Measurements from ENCODE around the gene BCAS1. TPM values are rescaled to one million over a fixed set of nuclear protein-coding genes. Genes with fewer than 3 reads are reported as not detected.

BCAS1 gene
- total and polyA plus RNA-seq, 10 donors: 0.23 to 1.3 (median 0.55) TPM; not detected in 2

DNA sequence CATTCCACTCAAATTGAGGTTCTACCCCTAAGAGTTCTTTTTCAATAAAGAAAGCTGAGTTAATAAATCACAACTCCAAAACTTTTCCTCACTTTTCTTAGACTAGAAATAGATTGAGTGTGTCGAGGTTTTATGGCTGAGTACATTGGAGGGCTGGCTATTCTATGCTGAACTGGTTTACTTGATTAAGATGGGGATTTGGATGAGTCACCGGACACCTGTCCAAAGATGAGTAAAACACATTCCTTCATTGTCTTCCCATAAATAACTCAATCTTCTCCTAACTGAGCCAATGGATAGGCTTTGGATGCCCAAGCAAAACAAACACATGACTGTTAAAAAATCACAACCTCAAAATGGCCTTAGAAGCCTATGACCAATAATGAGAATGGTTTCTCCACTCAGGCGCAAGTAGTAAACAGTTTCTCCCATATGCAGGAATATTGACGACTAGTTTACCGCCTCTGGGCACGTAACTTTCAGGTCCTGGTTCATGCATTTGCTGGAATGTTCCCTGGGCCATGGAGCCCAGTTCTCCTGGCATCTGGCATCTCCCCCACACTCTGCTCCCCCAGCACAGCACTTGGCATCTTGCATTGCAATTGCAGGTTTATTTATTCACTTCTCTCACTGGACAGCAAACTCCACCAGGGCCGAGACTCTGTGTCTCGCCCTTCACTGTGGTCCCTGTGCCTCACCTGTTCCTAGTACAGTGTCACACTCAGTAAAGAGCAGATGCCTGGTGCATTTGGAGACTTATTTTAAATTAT lies 43.9 kb downstream of the BCAS1 start:
- H3K27me3 ChIP-seq (replicated peaks in 1 of 7): peaks cover 0 to 7% (median 0%) of the 10 kb centered on the region in 7 donors
- peaks cover 0 to 6% (median 0%) of the 10 kb centered on the region in 6 donors for H3K4me1 ChIP-seq
- 79 to 88% (median 84%) methylated on average over 8 of the region's 8 CpGs for WGBS, 5 donors
- no peak overlapping the region for H3K4me3 ChIP-seq
- no peaks in the 10 kb centered on the region for H3K36me3 ChIP-seq
- intact Hi-C loops (cut with DNase I; ENCODE audit: low total_unique reads): no loop called here
- no peak for DNase-seq
- TF ChIP-seq, protein P1, sequence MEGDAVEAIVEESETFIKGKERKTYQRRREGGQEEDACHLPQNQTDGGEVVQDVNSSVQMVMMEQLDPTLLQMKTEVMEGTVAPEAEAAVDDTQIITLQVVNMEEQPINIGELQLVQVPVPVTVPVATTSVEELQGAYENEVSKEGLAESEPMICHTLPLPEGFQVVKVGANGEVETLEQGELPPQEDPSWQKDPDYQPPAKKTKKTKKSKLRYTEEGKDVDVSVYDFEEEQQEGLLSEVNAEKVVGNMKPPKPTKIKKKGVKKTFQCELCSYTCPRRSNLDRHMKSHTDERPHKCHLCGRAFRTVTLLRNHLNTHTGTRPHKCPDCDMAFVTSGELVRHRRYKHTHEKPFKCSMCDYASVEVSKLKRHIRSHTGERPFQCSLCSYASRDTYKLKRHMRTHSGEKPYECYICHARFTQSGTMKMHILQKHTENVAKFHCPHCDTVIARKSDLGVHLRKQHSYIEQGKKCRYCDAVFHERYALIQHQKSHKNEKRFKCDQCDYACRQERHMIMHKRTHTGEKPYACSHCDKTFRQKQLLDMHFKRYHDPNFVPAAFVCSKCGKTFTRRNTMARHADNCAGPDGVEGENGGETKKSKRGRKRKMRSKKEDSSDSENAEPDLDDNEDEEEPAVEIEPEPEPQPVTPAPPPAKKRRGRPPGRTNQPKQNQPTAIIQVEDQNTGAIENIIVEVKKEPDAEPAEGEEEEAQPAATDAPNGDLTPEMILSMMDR (IDR thresholded peaks at IDR 0.05 in 8 of 11, conservative IDR thresholded peaks at IDR 0.05 in 3 of 11): no peak
- TF ChIP-seq POLR2A (IDR thresholded peaks at IDR 0.05) (no peak), POLR2AphosphoS5 (IDR thresholded peaks at IDR 0.05) (no peak)
- H3K9me3 ChIP-seq: peaks cover 0 to 5% (median 0%) of the 10 kb centered on the region in 8 donors
- H3K27ac ChIP-seq: no peak overlapping the region

DNA sequence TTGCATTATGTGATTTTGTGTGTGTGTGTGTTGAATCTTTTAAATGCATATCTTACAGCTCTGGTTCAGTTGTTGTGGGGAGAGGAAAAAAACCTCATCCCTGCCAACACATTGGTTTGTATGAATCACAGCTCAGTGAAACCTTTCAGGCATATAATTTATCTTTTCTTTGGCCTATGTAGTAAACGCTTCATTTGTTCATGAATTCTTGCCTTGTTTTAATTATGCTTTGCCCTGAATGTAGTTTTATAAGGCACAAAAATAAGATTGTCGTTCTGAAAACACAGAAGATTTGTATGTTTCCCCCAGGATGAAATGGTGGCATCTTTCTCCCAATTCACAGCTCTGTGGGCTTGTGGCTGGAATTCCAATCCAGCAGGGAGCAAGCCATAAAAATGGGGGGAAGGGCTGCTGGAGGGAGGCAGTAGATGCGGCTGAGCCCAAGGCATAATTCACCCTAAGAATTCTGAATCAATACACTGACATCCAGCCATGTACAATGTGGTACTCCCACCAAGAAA lies 45.1 kb downstream of the BCAS1 start:
- no peak for TF ChIP-seq POLR2AphosphoS5 (IDR thresholded peaks at IDR 0.05)
- no peak for TF ChIP-seq POLR2A (IDR thresholded peaks at IDR 0.05)
- TF ChIP-seq, protein P1 (IDR thresholded peaks at IDR 0.05 in 8 of 11, conservative IDR thresholded peaks at IDR 0.05 in 3 of 11): no peak
- 82 to 90% (median 87%) methylated on average over 3 of the region's 3 CpGs for whole genome bisulfite sequencing, 5 donors
- no peak overlapping the region for H3K4me3 ChIP-seq
- no peak overlapping the region for H3K27ac ChIP-seq
- H3K27me3 ChIP-seq (replicated peaks in 1 of 7): peaks cover 0 to 7% (median 0%) of the 10 kb centered on the region in 7 donors
- peaks cover 0 to 6% (median 0%) of the 10 kb centered on the region in 6 donors for H3K4me1 ChIP-seq
- no peaks in the 10 kb centered on the region for H3K9me3 ChIP-seq
- no peak for DNase-seq
- intact Hi-C loops (cut with DNase I; ENCODE audit: low total_unique reads): no loop called here
- no peaks in the 10 kb centered on the region for H3K36me3 ChIP-seq

DNA sequence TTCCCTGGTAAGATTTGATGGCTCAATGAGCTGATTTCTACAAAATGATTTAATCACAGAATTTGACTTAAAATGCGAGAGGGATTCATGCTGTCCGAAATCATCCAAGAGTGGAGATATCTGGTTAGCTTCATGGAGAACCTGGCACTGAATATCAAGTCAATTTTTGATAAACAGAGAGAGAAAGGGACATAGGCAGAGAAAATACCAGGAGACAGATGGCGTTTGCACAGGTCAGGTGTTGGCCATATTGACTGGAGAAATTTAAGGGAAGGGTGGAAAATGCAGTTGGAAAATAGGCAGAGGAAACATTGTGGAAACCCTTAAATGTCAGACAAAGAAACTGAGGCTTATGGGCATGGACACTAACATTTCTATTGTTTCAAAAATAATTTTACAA lies 47.0 kb downstream of the BCAS1 start:
- TF ChIP-seq, protein P1 (IDR thresholded peaks at IDR 0.05 in 8 of 11, conservative IDR thresholded peaks at IDR 0.05 in 3 of 11): no peak
- TF ChIP-seq POLR2A (IDR thresholded peaks at IDR 0.05) (no peak), POLR2AphosphoS5 (IDR thresholded peaks at IDR 0.05) (no peak)
- H3K4me3 ChIP-seq: no peak overlapping the region
- WGBS, 5 donors: 89 to 97% (median 92%) methylated on average over 3 of the region's 3 CpGs
- no peaks in the 10 kb centered on the region for H3K36me3 ChIP-seq
- no peak for DNase-seq
- peaks cover 0 to 4% (median 0%) of the 10 kb centered on the region in 7 donors for H3K27me3 ChIP-seq (replicated peaks in 1 of 7)
- no peaks in the 10 kb centered on the region for H3K9me3 ChIP-seq
- H3K27ac ChIP-seq: no peak overlapping the region
- peaks cover 0 to 6% (median 0%) of the 10 kb centered on the region in 6 donors for H3K4me1 ChIP-seq
- intact Hi-C loops (cut with DNase I; ENCODE audit: low total_unique reads): no loop called here
